Measurements from ENCODE around the gene COL18A1. TPM values are rescaled to one million over a fixed set of nuclear protein-coding genes. Genes with fewer than 3 reads are reported as not detected.
A peak's percentile ranks its signal among the peaks of the same experiment; 100 is the strongest.

The COL18A1 gene
- total RNA-seq, 1 experiment from 2014 or later, result 3.7 TPM

DNA sequence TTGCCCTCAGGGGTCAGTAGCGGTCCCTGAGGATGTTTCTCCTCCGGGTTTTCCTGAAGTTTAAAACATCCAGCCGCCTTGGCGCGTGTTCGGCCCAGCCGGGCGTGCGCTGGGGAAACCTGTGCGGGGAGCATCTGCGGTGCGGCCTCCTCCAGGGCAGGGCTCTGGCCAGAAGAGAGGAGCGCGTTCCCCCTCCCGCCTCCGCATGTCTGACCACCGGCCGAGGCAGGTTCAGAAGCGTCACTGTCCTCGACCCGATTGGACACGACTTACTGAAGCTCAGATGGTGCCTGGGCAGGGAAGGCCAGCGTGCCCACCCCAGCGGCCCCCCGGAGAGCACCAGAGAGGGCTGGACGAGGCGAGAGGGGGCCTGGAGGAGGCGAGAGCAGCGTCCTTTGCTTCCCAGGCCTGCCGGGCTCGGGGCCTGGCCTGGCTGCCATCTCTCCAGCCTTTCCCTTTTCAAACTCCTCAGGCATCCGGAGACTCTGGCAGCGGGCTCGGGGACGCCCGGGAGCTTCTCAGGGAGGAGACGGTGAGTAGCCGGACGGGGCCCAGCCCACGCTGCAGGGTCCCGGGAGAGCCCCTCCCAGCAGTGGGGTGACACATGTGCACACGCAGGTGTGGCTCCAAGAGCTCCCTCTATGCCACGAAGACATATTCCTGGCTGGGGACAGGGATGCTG lies 70.2 kb downstream of the COL18A1 start:
- no peak for DNase-seq (ENCODE audit: extremely low read depth, low read depth)

DNA sequence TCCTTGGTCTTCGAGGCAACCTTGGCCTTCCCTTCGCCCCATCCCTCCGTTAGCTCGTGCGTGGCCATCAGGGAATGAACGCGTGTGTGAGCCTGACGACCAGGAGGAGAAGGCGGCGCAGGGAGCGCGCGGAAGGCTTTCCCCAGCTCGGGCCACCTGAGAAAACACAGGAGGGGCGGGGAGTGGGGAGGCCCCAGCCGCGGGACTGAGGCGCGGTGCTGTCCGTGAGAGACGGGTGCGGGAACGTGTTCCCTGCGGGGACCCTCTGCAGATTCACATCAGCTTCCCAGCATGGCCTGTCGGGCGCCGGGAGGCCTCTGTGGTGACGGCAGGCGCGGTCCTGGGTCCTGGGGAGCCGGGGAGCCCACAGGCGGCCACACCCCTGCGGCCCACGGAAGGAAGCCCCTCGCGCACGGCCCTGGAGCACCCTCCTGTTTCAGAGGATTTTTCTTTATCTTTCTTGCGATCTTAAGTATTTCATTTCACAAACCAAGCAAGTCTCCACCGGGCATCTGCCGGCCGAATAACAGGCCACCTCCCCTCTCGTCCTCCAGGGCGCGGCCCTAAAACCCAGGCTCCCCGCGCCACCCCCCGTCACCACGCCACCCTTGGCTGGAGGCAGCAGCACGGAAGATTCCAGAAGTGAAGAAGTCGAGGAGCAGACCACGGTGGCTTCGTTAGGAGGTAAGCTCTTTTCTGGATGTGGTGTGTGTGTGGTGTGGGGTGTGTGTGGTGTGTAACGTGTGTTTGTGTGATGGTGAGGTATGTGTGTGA lies 71.0 kb downstream of the COL18A1 start:
- no peak for DNase-seq (ENCODE audit: extremely low read depth, low read depth)

DNA sequence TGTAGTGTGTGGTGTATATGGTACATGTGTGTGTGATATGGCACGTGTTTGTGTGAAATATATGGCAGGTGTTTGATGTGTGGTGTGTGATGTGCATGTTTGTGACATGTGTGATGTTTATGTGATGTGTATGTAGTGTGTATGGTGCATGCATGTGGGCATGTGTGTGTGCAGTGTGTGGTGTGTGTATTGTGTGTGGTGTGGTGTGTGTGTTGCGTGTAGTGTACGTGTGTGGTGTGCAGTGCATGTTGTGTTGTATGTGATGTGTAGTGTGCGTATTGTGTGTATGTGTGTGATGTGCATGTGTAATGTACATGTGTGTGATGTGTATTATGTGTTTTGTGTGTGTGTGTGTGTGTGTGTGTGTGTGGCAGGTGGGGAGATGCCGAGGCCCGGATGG lies 71.6 kb downstream of the COL18A1 start:
- DNase-seq (ENCODE audit: extremely low read depth, low read depth), result no peak

DNA sequence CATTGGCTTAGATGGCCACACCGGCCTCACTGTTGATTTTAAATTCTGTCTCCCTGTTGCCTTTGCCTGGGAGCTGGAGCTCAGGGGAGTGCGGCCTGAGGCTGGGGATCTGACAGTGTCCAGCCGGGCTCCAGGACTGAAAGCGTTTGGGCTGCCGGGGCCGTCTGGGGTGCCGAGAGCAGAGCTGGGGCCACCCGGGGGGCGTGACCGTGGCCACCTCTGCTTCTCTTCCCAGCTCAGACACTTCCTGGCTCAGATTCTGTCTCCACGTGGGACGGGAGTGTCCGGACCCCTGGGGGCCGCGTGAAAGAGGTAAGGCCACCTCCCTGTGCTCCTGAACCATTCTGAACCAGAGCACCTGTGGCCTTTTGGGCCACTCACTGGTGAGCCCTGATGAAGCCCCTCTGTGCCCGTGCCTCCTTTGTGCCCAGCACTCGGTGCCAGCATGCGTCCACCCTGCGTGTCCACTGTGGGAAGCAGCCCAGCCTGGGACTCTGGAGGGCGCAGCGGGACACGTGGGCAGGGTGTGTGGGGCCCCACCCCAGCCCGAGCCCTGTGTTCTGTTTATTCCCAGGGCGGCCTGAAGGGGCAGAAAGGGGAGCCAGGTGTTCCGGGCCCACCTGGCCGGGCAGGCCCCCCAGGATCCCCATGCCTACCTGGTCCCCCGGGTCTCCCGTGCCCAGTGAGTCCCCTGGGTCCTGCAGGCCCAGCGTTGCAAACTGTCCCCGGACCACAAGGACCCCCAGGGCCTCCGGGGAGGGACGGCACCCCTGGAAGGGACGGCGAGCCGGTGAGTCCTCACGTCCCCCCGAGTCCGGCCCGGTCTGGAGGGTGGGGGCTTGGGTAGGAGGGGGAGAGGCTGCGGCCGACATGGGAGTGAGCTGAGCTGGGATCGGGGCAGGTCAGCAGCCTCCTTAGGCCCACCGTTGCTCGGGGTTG lies 72.5 kb downstream of the COL18A1 start:
- no peak for DNase-seq (ENCODE audit: extremely low read depth, low read depth)

DNA sequence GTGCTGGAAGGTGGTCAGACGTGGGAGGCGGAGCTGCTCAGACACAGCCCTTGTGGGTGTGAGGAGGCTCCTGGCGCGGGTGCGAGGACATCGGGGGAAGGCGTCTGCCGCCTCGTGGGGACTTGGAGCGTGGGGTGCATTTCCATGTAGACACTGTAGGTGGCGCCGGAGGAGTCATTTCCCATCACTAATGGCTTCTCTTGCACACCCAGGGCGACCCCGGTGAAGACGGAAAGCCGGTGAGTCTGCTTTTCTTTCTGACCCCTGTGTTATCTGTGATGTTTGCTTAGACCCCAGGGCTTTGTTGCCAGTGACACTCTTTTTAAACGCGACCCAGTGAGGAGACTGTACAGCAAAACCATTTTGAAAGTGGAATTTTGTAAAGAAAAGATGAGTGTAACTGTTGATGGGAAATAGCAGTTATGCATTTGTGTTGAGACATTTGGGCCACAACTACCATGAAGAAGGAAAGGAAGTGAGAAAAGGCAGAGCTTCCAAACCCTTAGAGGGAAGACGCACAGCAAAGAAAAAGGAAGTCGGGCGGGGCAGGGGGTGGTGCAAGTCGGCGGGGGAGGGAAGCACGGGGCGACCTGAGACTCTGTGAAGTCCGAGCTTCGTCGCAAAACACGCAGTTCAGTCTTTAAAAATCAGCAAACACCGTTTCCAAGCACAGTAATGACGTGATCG lies 73.3 kb downstream of the COL18A1 start:
- peak; percentile 57 for DNase-seq (ENCODE audit: extremely low read depth, low read depth)

DNA sequence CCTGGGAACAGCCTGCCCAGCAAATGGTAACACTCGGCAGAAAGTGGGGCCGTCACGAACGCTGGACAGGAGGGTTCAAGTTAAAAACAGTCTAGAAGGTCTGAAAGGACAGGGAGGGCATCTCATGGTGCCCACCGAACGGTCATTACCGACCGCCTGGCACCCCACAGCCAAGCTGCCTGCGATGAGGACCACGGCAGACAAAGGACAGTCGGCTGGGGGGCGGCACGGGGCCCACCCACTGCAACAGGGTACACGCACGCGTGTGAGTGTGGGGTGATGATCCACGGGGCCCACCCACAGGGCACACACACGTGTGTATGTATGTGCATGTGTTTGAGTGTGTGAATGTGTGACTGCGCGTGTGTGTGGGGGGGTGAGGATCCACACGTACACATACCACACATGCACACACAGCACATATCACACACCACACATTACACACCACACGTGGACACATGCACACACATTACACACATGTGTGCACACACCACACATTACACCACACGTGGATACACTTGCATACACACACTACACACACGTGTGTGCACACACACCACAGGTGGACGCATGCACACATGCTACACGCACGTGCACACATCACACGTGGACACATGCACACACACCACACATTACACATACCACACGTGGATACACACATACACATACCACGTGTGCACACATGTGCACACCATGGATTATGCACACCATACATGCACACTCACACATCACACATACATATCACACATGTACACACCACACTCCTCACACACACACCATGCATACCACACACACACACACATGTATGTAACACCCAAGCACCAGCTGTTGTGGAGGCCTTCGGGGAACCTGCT lies 74.1 kb downstream of the COL18A1 start:
- no peak for DNase-seq (ENCODE audit: extremely low read depth, low read depth)

DNA sequence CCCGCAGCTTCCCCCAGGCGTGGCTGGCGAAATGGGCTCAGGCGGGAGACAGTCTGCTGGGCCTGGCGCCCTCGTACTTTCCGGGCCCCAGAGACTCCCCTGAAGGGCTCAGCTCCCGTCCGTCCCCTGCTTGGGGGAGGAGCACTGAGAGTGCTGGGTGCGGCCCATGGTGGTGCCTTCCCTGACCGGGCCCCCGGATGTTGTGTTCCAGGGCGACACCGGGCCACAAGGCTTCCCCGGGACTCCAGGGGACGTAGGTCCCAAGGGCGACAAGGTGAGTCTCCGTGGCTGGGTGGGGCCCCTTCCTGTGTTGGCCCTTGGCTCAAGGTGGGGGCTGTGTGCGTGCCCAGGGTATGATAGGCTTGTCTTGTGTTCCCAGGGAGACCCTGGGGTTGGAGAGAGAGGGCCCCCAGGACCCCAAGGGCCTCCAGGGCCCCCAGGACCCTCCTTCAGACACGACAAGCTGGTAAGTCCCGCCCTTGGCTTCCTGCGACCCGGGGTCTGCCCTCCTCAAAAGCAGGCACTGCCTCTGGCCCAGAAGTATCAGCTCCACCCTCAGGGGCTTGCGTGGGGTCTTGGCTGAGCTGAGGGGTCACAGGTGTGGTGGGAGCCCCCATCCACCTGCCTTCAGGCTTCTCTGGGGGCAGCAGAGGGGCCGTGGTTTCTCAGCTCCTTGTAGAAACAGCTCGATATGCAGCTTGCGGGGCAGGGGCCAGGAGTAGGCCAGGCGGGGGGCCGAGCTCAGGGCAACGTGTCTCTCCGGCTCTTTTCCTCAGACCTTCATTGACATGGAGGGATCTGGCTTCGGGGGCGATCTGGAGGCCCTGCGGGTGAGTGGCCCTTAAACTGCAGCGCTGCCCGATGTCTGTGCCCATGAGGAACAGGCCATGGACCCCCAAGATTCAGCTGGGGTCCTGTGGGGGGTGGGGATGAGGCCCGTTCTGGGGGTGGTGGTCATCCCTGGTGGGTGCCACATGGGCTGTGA lies 75.0 kb downstream of the COL18A1 start:
- DNase-seq (ENCODE audit: extremely low read depth, low read depth), result no peak

DNA sequence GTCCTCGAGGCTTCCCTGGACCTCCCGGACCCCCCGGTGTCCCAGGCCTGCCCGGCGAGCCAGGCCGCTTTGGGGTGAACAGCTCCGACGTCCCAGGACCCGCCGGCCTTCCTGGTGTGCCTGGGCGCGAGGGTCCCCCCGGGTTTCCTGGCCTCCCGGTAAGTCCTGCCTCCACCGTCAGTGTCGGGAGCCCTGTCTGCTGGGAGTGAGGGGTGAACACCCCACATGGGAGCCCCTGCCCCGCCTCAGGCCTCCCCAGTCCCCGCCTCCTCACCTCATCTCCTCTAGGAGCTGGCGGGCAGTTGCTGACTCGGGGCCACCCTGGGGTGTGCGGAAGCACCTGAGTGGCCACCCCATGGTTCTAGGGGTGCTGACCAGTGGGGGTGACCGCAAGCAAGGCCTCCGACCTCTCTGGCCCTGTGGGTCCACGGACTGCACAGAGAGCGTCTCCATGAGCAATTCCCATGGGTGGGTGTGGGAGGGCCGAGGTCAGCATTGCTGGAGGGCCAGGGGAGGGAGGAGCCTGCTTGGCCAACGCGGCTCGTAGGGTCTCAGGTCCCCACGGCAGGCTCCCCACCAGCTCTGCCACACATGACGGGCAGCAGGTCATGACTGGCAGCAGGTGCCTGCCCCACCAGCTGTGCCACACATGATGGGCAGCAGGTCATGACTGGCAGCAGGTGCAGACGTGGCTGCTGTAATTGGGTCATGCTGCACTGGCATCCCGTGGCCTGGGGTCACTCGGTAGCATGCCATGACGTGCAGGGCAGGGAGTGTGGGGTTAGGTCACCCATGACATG lies 75.9 kb downstream of the COL18A1 start:
- no peak for DNase-seq (ENCODE audit: extremely low read depth, low read depth)

DNA sequence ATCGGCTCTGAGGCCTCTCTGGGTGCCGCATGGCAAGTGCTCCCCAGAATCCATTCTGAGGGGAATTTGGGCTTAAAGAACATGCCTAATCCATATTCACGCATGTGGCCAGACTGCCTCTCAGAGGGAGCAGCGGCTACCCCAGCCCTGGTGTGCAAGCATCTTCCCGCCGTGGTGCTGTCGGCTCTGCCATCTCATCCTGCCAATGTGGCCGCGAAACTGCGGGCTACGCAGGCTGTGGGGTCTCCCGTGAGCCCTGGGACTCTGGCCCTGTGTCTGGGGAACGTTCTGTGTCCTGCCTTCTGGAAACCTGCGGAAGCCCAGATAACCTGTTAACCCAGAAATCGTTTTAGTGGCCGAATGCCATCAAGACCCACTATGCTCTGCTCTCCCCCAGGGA lies 76.6 kb downstream of the COL18A1 start:
- DNase-seq (ENCODE audit: extremely low read depth, low read depth), result no peak

DNA sequence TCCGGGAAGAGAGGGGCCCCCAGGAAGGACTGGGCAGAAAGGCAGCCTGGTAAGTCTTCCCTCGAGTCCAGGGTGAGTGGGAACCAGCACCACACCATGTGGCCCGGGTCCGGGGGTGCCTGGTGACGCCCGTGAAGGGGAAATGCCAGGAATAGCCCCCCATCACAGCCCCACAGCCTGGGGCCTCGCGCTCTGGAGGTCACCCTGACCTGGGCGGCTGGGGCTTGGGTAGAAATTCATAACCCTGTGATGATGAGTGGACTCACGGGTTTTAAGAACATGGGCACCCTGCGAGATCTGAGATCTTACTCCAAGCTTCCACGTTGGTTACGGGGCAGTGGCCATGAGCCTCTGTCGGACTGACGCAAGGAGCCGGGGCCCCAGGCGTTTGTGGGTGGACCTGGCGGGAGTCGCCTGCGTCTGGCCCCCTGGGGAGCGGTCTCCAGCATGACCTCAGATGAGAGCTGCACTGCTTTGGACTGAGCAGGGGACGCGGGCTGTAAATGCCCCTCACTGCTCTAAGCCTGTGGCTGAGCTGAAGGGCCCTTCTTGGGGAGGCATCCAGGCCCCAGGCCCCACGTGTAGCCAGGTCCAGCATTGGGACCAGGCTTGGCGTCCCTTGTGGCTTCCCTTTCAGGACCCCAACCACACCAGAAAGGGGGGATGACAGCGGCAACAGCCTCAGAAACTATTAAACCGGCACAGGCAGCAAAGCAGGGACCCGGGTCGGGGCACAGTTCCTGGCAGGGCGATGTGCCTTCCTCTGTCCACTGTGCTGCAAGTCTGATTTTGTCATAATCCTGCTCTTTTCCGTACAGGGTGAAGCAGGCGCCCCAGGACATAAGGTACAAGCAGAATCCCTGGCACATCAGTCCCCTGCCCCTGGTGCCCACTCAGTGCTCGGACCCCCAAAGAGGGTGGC lies 77.3 kb downstream of the COL18A1 start:
- no peak for DNase-seq (ENCODE audit: extremely low read depth, low read depth)

DNA sequence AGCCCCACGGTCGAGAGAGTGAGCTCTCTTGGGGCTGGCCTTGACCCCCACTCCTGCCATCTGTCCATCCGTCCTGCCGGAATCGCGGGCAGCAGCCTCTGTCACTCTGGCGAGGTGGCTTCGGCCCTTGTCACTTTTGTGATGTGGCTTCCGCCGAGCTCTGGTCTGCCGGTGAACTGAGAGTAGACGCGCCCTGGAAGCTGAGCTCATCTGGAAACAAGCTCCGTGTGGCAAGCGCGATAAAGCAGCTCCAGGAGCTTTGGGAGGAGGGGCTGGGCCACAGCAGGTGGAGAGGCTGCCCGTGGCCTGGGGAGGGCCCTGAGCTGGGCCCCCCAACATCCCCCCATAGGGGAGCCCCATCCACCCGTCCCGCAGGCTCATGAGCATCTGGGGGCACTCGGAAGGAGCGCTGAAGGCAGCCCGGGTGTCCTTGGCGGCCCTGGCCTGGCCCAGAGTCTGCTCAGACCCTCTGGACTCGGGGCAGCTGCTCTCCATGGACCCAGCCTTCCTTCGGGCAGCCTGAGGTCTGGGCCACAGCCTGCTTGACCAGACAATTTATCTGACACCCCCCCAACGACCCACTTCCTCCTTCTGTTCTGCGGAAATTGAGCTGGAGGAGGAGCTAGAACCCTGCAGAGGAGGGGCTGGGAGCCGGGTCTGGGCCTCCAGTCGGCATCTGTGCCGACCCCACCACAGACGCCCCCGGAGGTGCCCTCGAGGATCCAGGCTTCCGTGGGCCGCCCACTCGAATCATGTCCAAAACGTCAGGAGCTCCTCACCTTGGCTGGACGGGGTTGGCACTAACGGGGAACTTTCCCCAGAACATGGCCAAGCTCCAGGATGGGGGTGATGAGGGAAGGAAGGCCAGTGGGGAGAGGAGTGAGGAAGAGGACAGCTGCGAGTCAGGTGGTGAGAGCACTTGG lies 78.2 kb downstream of the COL18A1 start:
- DNase-seq (ENCODE audit: extremely low read depth, low read depth), result no peak

DNA sequence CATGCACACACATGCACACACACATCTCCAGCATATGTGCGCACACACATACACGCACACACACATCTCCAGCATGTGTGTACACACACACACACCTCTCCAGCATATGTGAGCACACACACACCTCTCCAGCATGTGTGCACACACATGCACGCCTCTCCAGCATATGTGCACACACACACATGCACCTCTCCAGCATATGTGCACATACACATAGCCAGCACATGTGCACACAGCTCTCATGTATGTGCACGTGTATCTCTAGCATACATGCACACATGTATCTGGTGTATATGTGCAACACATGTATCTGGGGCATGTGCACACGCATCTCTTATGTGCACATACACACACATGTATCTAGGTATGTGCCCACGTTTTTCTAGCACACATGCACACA lies 79.4 kb downstream of the COL18A1 start:
- no peak for DNase-seq (ENCODE audit: extremely low read depth, low read depth)

DNA sequence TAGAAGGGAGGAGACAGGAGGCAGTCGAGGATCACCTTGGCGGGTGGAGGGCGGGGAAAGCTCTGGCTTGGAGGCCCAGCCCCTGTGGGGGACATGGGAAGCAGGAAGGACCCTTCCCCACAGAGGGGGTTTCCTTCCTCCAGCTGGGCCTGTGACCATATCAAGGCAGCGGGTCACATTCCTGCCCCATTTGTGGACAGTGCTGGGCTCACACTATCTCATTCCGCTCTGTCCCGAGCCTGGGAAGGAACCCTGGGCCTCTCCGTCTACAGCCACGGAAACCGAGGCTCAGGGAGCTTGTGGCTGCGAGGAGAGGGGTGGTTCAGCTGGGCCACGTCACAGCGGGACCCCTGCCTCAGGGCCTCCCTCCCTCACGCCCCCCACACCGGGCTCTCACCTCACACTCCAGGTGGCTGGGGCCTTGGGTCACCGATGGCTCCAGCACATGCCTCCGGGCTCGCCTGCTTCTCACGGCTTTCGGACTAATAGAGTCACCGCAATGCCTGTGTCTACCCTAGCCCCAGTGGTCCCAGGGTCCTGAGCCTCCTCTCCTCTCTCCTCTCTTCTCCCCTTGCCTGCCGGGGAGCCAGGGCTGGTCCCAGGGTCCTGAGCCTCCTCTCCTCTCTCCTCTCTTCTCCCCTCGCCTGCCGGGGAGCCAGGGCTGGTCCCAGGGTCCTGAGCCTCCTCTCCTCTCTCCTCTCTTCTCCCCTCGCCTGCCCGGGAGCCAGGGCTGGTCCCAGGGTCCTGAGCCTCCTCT lies 80.9 kb downstream of the COL18A1 start:
- DNase-seq (ENCODE audit: extremely low read depth, low read depth), result no peak

DNA sequence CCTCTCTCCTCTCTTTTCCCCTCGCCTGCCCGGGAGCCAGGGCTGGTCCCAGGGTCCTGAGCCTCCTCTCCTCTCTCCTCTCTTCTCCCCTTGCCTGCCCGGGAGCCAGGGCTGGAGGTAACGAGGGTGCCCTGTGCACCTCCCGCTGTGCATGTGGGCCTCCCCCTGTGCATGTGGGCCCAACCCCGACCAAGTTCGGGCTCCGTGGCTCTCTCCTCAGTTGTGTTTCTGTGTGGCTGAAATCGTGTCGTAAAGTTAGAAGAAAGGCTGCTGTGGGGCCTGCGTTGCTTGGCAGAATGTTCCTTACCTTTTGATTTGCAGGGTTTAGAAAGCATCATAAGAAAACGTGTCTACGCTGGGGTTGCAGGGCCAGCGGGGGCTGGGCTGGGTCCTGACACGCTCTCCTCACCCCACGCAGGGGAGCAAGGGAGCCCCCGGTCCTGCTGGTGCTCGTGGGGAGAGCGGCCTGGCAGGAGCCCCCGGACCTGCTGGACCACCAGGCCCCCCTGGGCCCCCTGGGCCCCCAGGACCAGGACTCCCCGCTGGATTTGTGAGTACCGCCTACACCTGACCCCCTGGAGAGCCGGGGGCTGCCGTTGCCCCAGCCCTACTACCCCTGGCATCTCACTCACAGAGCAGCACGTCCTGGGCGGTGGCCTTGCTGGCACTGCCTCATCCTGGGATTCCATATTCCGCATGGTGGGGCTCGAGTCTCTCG lies 81.6 kb downstream of the COL18A1 start:
- DNase-seq (ENCODE audit: extremely low read depth, low read depth), result no peak

Measured in NCI-H460 (cell line).